BLaER1 (cell line): ENCODE results near the gene RAET1L.
A peak's percentile ranks its signal among the peaks of the same experiment; 100 is the strongest.

Experiments used
- H3K27ac ChIP-seq: shearing (Covaris generic); formaldehyde crosslinking; 2 replicates; pipeline ENCODE4 v1.8.1; 2022
- H3K27me3 ChIP-seq: shearing (Covaris generic); formaldehyde crosslinking; 2 replicates; pipeline ENCODE4 v1.8.1; 2022
- H3K36me3 ChIP-seq: shearing (Covaris generic); formaldehyde crosslinking; 2 replicates; pipeline ENCODE4 v1.8.1; 2022
- H3K4me1 ChIP-seq: shearing (Covaris generic); formaldehyde crosslinking; 2 replicates; pipeline ENCODE4 v1.8.1; 2022
- H3K4me2 ChIP-seq: shearing (Covaris generic); formaldehyde crosslinking; 2 replicates; pipeline ENCODE4 v1.8.1; 2022
- H3K4me3 ChIP-seq: shearing (Covaris generic); formaldehyde crosslinking; 2 replicates; pipeline ENCODE4 v1.8.1; 2022
- H3K9ac ChIP-seq: shearing (Covaris generic); formaldehyde crosslinking; 2 replicates; pipeline ENCODE4 v1.8.1; 2022
- H3K9me3 ChIP-seq: shearing (Covaris generic); formaldehyde crosslinking; 2 replicates; pipeline ENCODE4 v1.8.1; 2022
- H4K20me1 ChIP-seq: shearing (Covaris generic); formaldehyde crosslinking; 2 replicates; pipeline ENCODE4 v1.8.1; 2022
- Cebpa-rat ChIP-seq: shearing (Covaris generic); IDR thresholded peaks from 2 replicates; pipeline ENCODE4 v1.8.1; 2022

Gene RAET1L

GRCh38 chr6:150048099-150048498 is 22.8 kb upstream of the RAET1L start:
- Histone ChIP-seq H3K27me3 (no peaks in the 10 kb centered on the region), H3K4me1 (peaks cover 26% of the 10 kb centered on the region), H3K4me3 (no peak overlapping the region), H3K9ac (no peak overlapping the region), H3K27ac (no peak overlapping the region), H3K9me3 (no peaks in the 10 kb centered on the region), H3K4me2 (peak overlapping the region; percentile 5; the same call in 1 of the 2 replicates), H4K20me1 (no peaks in the 10 kb centered on the region), H3K36me3 (no peaks in the 10 kb centered on the region)
- no peak for TF ChIP-seq Cebpa-rat

GRCh38 chr6:150046943-150047342 is 21.6 kb upstream of the RAET1L start:
- H3K27me3 ChIP-seq, result no peaks in the 10 kb centered on the region
- H3K4me3 ChIP-seq, result no peak overlapping the region
- H3K9ac ChIP-seq, result no peak overlapping the region
- H3K4me2 ChIP-seq, result no peak overlapping the region
- no peaks in the 10 kb centered on the region for H3K9me3 ChIP-seq
- no peaks in the 10 kb centered on the region for H4K20me1 ChIP-seq
- TF ChIP-seq Cebpa-rat, result no peak
- no peak overlapping the region for H3K27ac ChIP-seq
- H3K36me3 ChIP-seq, result no peaks in the 10 kb centered on the region
- peaks cover 37% of the 10 kb centered on the region for H3K4me1 ChIP-seq

GRCh38 chr6:150044621-150045145 is 19.4 kb upstream of the RAET1L start:
- TF ChIP-seq Cebpa-rat, result no peak
- H3K4me3 ChIP-seq, result no peak overlapping the region

GRCh38 chr6:150043501-150044412 is 18.4 kb upstream of the RAET1L start:
- no peak overlapping the region for H3K4me3 ChIP-seq
- no peak overlapping the region for H3K4me2 ChIP-seq
- peaks cover 20% of the 10 kb centered on the region for H3K4me1 ChIP-seq
- no peaks in the 10 kb centered on the region for H3K36me3 ChIP-seq
- no peak for TF ChIP-seq Cebpa-rat
- H3K27me3 ChIP-seq, result peaks cover 2% of the 10 kb centered on the region; the same call in 1 of the 2 replicates
- no peak overlapping the region for H3K9ac ChIP-seq
- no peaks in the 10 kb centered on the region for H3K9me3 ChIP-seq
- no peaks in the 10 kb centered on the region for H4K20me1 ChIP-seq
- no peak overlapping the region for H3K27ac ChIP-seq

More at GRCh38 chr6:150044621-150045145, 19.4 kb upstream of the RAET1L start:
- no peaks in the 10 kb centered on the region for H4K20me1 ChIP-seq
- H3K4me1 ChIP-seq, result peaks cover 20% of the 10 kb centered on the region
- H3K27ac ChIP-seq, result no peak overlapping the region
- H3K9me3 ChIP-seq, result no peaks in the 10 kb centered on the region
- no peaks in the 10 kb centered on the region for H3K36me3 ChIP-seq
- no peak overlapping the region for H3K4me2 ChIP-seq
- H3K9ac ChIP-seq, result no peak overlapping the region
- no peaks in the 10 kb centered on the region for H3K27me3 ChIP-seq

GRCh38 chr6:150043096-150043495 is 17.8 kb upstream of the RAET1L start:
- Histone ChIP-seq H3K9ac (no peak overlapping the region), H4K20me1 (no peaks in the 10 kb centered on the region), H3K36me3 (no peaks in the 10 kb centered on the region), H3K9me3 (no peaks in the 10 kb centered on the region), H3K27me3 (peaks cover 9% of the 10 kb centered on the region; the same call in 1 of the 2 replicates), H3K4me2 (0 out of 2 replicates have a peak overlapping the region, but pooled peaks have one; percentile 3), H3K27ac (no peak overlapping the region), H3K4me1 (peaks cover 15% of the 10 kb centered on the region), H3K4me3 (no peak overlapping the region)
- TF ChIP-seq Cebpa-rat, result no peak

- peaks cover 25% of the 10 kb centered on the region for H3K27me3 ChIP-seq
- no peak overlapping the region for H3K9ac ChIP-seq
- H3K4me1 ChIP-seq, result peaks cover 12% of the 10 kb centered on the region
- H3K27ac ChIP-seq, result no peak overlapping the region
- no peak for TF ChIP-seq Cebpa-rat
- H4K20me1 ChIP-seq, result no peaks in the 10 kb centered on the region
- H3K36me3 ChIP-seq, result no peaks in the 10 kb centered on the region
- no peaks in the 10 kb centered on the region for H3K9me3 ChIP-seq
- H3K4me3 ChIP-seq, result no peak overlapping the region
- no peak overlapping the region for H3K4me2 ChIP-seq
Observed at GRCh38 chr6:150038202-150039062, 13.1 kb upstream of the RAET1L start.

- no peak overlapping the region for H3K27ac ChIP-seq
- no peak overlapping the region for H3K9ac ChIP-seq
- H3K4me1 ChIP-seq, result peaks cover 6% of the 10 kb centered on the region
- H4K20me1 ChIP-seq, result no peaks in the 10 kb centered on the region
- H3K4me3 ChIP-seq, result no peak overlapping the region
- no peak overlapping the region for H3K4me2 ChIP-seq
- H3K36me3 ChIP-seq, result no peaks in the 10 kb centered on the region
- no peaks in the 10 kb centered on the region for H3K9me3 ChIP-seq
- no peak for TF ChIP-seq Cebpa-rat
- H3K27me3 ChIP-seq, result peaks cover 25% of the 10 kb centered on the region
Observed at GRCh38 chr6:150037526-150038201, 12.3 kb upstream of the RAET1L start.

GRCh38 chr6:150036081-150036480 is 10.7 kb upstream of the RAET1L start:
- H4K20me1 ChIP-seq, result no peaks in the 10 kb centered on the region
- peaks cover 25% of the 10 kb centered on the region for H3K27me3 ChIP-seq
- no peaks in the 10 kb centered on the region for H3K36me3 ChIP-seq
- no peak for TF ChIP-seq Cebpa-rat
- no peak overlapping the region for H3K27ac ChIP-seq
- H3K4me1 ChIP-seq, result no peaks in the 10 kb centered on the region
- H3K9me3 ChIP-seq, result no peaks in the 10 kb centered on the region
- H3K4me3 ChIP-seq, result no peak overlapping the region
- no peak overlapping the region for H3K9ac ChIP-seq
- H3K4me2 ChIP-seq, result no peak overlapping the region

- H4K20me1 ChIP-seq, result no peaks in the 10 kb centered on the region
- no peak overlapping the region for H3K27ac ChIP-seq
- peaks cover 12% of the 10 kb centered on the region for H3K4me1 ChIP-seq
- H3K27me3 ChIP-seq, result peaks cover 18% of the 10 kb centered on the region
- no peak overlapping the region for H3K4me3 ChIP-seq
- no peaks in the 10 kb centered on the region for H3K9me3 ChIP-seq
- H3K4me2 ChIP-seq, result no peak overlapping the region
- TF ChIP-seq Cebpa-rat, result no peak
- H3K9ac ChIP-seq, result no peak overlapping the region
- H3K36me3 ChIP-seq, result no peaks in the 10 kb centered on the region
Observed at GRCh38 chr6:150033207-150033771, 8.0 kb upstream of the RAET1L start.
